ENCODE measurements around the gene FGF14.
"Not testable (repeated sequence)": the region's sequence is repeated elsewhere in the genome, so short reads cannot be mapped to it uniquely, and the experiment has no call there.

FGF14 gene

GRCh38 chr13:102040812-102041211 lies 361.0 kb downstream of the FGF14 start:
- DNase-seq (ENCODE audit: low spot score) = no peak

GRCh38 chr13:102039264-102039663 lies 362.6 kb downstream of the FGF14 start:
- DNase-seq (ENCODE audit: low spot score) = no peak

- DNase-seq (ENCODE audit: low spot score) = no peak
Measured at GRCh38 chr13:102038787-102039186, 363.1 kb downstream of the FGF14 start.

- DNase-seq (ENCODE audit: low spot score) = no peak
Measured at GRCh38 chr13:102035969-102036368, 365.9 kb downstream of the FGF14 start.

GRCh38 chr13:102033857-102034331 lies 368.0 kb downstream of the FGF14 start:
- DNase-seq (ENCODE audit: low spot score) = no peak

GRCh38 chr13:102033386-102033785 lies 368.5 kb downstream of the FGF14 start:
- no peak for DNase-seq (ENCODE audit: low spot score)

- DNase-seq (ENCODE audit: low spot score) = no peak
Measured at GRCh38 chr13:102028868-102029267, 373.0 kb downstream of the FGF14 start.

GRCh38 chr13:102028206-102028605 lies 373.6 kb downstream of the FGF14 start:
- no peak for DNase-seq (ENCODE audit: low spot score)

- no peak for DNase-seq (ENCODE audit: low spot score)
Measured at GRCh38 chr13:102021777-102022176, 380.1 kb downstream of the FGF14 start.

- DNase-seq (ENCODE audit: low spot score) = no peak
Measured at GRCh38 chr13:102020611-102021216, 381.1 kb downstream of the FGF14 start.

GRCh38 chr13:102018716-102019115 lies 383.1 kb downstream of the FGF14 start:
- DNase-seq (ENCODE audit: low spot score) = no peak

GRCh38 chr13:102017248-102017647 lies 384.6 kb downstream of the FGF14 start:
- no peak for DNase-seq (ENCODE audit: low spot score)

- no peak for DNase-seq (ENCODE audit: low spot score)
Measured at GRCh38 chr13:102012299-102013293, 389.3 kb downstream of the FGF14 start.

- not testable (repeated sequence) for DNase-seq (ENCODE audit: low spot score)
Measured at GRCh38 chr13:102011455-102011854, 390.4 kb downstream of the FGF14 start.

GRCh38 chr13:102003848-102004570 lies 397.8 kb downstream of the FGF14 start:
- DNase-seq (ENCODE audit: low spot score) = no peak

GRCh38 chr13:102002287-102002686 lies 399.6 kb downstream of the FGF14 start:
- DNase-seq (ENCODE audit: low spot score) = no peak

- DNase-seq (ENCODE audit: low spot score) = no peak
Measured at GRCh38 chr13:102000764-102001163, 401.1 kb downstream of the FGF14 start.

GRCh38 chr13:101998129-101998528 lies 403.7 kb downstream of the FGF14 start:
- no peak for DNase-seq (ENCODE audit: low spot score)

GRCh38 chr13:101996954-101997353 lies 404.9 kb downstream of the FGF14 start:
- no peak for DNase-seq (ENCODE audit: low spot score)

GRCh38 chr13:101989798-101990350 lies 412.0 kb downstream of the FGF14 start:
- no peak for DNase-seq (ENCODE audit: low spot score)

- no peak for DNase-seq (ENCODE audit: low spot score)
Measured at GRCh38 chr13:101988140-101988539, 413.7 kb downstream of the FGF14 start.

GRCh38 chr13:101986316-101986715 lies 415.5 kb downstream of the FGF14 start:
- DNase-seq (ENCODE audit: low spot score) = no peak
